Right kidney (tissue), 9 donors: ENCODE results near the gene TTC31.
"Not testable (repeated sequence)": the region's sequence is repeated elsewhere in the genome, so short reads cannot be mapped to it uniquely, and the experiment has no call there.

Experiments used
- DNase-seq: peaks from one replicate; pipeline ENCODE4 v3.0.0-alpha.2; 2016
- long read RNA-seq, 8 donors: transcript quantifications; one replicate each; lab custom pipeline, GENCODE V29; 2026

Gene TTC31
- long read RNA-seq, donor 1, partial matches to known transcripts: 5 of 19 reads
- long read RNA-seq, donor 1, other reads (novel, unspliced or antisense): 13 of 19 reads
- long read RNA-seq, donor 2, partial matches to known transcripts: 0 of 1 reads
- long read RNA-seq, donor 2, other reads (novel, unspliced or antisense): 0 of 1 reads
- long read RNA-seq, donor 3, partial matches to known transcripts: 0 of 1 reads
- long read RNA-seq, donor 3, other reads (novel, unspliced or antisense): 0 of 1 reads
- long read RNA-seq, donor 4, partial matches to known transcripts: 5 of 7 reads
- long read RNA-seq, donor 4, other reads (novel, unspliced or antisense): 0 of 7 reads
- long read RNA-seq, donor 5, partial matches to known transcripts: 0 of 3 reads
- long read RNA-seq, donor 5, other reads (novel, unspliced or antisense): 0 of 3 reads
- long read RNA-seq, donor 6, partial matches to known transcripts: 0 of 2 reads
- long read RNA-seq, donor 6, other reads (novel, unspliced or antisense): 0 of 2 reads
- long read RNA-seq, donor 7, partial matches to known transcripts: 0 of 1 reads
- long read RNA-seq, donor 7, other reads (novel, unspliced or antisense): 0 of 1 reads
- long read RNA-seq, donor 8, partial matches to known transcripts: 0 of 2 reads
- long read RNA-seq, donor 8, other reads (novel, unspliced or antisense): 0 of 2 reads

DNA sequence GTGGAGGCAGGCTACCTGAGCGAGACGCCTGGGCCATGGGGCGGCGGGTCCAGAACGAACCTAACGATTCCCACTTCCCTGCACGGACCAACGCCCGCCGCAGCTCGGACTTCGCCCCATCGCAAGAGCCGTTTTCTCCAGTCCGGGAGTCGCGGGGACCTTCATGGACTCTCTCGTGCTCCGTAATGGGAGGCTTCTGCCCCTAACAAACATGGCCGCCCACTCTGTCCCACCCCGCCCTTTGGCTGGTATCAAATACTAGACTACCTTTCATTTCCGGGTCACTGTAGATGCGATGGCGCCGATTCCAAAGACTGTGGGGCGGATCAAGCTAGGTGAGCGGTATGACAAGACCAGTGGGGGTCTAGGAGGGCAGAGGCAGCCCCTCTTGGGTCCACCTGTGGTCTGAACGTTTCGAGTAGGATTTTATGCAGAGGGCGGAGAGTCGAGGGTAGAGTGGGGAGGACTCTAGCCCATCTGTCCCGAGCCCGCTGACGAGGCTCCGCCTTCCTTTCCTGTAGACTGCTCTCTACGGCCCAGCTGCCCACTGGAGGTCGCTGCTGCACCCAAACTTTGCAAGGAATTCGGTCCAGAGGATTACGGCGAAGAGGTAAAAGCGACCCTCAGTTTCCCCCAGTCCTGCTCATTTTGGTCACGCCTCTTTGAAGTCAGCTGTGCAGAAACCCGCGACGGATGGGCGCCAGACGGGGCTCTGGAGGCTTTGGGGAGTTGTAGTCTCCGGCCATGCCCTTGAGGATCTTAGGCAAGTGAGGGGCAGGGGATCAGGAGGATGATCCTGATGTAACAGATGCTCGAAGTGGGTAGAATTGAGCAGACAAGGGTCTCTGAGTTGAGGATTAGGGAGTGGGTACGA lies at the start of gene TTC31, which contains the start of gene CCDC142:
Gene TTC31 (plus strand): TSS at position 281 of the 874 bp plus-strand sequence. CDS start 15 bp downstream, at position 296.
Gene CCDC142 (minus strand): TSS at position 198 of the 874 bp plus-strand sequence. CDS start 161 bp downstream, at position 37.
- DNase-seq: peak; percentile 99

DNA sequence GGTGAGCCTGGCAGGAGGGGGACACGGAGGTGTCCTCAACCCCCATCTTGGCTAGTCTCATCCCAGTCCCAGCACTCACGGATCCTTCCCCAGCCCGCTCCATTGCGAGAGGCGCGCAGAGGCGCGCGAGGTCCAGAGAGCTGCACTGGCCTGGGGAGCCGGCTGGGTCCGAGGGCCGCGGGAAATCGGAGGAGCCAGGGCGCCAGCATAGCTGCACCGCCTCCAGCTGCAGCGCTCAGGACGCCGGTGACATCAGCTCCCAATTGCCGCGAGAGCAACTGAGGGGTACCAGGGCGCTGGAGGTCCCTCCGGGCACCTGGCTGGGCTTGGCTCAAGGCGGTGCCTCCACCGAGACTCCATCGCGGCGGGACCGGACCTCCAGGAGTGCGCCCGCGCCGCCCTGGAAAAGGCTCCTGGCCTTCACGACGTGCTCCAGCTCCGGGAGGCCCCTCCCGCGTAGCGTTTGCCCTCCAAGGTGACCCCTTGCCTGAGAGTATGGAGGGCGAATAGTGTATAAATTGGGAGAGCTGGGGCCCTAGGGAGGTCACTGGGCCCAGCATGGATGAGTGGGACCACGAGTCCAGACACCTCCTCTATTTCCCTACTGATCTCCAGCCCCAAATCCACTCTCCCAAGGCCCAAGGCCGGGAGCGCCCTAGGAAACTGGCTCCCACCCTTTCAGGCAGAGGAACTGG lies 46.6 kb upstream of the TTC31 start:
- DNase-seq: no peak

DNA sequence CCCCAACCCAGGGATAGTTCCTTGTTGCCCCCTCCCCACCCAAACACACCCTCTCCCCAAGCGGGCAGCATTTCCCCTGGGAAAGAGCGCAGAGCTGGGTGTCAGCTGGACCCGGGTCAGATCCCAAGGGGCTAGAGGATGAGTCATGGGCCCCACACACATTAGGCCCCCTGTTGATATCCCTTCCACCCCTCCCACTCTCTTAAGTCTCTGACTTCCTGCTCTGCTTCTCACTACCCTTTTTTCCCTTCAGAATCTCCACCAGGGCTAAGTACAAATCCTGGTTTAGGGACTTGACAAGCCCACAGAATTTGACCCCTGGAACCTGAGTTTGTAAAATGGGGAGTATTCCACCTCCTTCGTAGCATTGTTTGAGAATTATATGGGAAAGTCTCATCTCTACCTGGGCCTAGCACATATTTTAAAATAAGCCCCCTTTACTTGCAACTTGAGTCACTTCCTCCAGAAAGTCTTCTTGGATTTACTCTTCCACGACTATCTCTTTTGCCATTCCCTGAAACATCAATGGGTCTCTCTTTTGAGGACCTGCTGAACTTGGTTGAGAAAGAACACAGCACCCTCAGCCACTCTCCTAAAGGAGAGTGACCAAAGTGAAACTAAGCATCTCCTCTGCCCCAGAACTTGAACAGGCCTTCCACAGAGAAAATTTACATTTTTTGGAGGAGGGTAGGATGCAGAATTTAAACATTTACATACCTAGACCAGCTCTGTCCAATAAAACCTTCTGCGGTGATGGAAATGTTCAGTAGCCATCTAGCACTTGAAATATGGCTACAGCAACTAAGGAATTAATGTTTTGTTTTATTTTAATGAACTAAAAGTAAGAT lies 45.8 kb upstream of the TTC31 start:
- DNase-seq: no peak

DNA sequence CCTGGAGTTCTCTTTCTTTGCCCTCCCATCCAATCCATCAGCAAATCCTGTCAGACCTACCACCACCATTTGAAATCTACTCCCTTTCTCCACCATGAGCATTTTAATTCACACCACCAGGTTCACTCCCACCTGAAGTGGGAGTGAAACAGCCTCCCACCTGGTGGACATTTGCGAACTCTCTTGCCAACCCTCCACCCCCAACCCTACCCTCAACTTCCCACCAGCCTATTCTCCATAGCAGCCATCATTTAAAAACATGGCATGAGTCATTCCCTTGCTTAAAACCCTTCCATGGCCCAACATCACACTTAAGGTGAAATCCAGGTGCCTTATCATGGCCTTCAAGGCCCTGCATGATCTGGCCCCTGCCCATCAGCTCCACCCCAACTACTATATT lies 44.6 kb upstream of the TTC31 start:
- no peak for DNase-seq

DNA sequence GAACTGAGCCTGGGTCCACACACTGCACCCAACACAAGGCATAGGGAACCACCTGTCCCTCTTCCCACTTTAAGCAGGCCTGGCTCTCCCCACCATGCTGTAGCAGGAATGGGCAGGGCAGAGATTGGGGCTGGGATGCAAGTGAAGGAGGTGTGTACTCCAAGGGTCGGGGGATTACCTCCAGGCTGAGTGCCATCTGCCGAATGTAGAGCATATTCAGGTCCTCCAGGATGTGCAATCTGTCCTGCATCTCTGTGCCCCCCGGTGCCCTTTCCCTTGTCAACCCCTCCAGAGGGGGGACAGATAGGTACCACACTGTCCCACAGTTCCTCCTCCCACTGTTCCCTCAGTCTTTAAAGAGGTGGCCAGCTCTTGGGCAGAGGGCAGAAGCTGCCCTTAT lies 43.5 kb upstream of the TTC31 start:
- no peak for DNase-seq

DNA sequence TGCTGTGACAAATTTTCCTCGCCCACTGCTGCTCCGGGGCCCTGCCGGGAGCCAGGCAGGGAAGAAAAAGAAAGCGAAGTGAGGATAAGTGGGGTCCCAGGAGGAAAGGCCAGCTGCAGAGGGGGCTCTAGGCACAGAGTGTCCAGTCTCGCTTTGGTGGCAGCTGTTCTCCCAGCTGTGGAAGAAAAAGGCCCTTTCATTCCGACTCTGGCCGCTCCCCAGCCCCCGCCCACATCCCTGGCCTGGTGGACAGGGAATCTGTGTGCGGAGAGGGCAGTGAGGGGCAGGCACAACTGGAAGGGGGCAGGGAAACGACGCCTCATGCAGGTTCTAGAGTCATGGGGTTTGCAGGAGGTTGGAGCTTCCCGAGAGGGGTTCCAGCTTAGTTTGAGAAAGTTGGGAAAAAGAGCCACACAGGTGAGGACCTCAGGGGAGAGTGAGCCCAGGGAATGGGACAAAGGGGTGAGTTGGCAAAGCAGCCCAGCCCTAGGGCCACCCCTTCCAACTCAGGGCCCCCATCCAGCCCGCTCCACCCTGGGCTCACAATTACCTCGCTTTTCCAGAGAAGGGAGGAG lies 43.0 kb upstream of the TTC31 start:
- peak; percentile 44 for DNase-seq

DNA sequence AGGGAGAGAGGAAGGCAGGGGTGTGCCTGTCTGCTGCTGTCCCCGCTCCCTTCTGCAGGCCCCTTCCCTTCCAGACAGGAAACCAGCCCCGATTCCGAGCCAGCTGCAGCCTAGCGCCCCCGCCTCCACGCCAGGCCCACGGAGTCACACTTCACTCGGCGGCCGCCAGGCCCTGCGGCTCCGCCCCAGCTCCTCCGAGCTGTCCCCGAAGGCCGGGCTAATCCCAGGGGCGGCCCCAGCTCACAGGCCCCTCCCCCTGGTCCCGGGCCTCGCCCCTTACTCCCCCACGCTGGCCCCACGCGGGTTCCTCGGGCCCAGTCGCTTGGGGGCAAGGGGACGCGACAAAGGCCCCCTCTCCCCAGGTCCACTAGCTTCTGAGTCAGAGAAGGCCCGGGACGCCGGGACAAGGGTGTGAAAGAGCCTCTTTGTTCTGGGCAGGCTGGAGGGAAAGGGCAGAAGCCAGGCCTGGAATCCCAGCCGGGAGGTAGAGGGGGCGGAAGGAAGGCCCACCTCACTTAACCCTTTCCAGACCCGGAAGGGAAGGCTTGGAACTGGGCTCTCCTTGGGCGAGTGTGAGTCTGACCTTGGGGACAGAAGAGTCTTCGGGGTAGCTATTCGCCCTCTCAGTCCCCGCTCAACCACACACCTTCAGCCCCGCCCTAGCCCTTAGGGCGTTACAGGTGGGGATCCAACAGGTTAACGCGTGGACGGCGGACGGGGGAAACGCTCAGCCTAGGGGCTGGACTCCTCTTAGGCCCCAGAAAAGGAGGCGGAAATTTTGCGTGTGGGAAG lies 42.3 kb upstream of the TTC31 start:
- DNase-seq: peak; percentile 97

DNA sequence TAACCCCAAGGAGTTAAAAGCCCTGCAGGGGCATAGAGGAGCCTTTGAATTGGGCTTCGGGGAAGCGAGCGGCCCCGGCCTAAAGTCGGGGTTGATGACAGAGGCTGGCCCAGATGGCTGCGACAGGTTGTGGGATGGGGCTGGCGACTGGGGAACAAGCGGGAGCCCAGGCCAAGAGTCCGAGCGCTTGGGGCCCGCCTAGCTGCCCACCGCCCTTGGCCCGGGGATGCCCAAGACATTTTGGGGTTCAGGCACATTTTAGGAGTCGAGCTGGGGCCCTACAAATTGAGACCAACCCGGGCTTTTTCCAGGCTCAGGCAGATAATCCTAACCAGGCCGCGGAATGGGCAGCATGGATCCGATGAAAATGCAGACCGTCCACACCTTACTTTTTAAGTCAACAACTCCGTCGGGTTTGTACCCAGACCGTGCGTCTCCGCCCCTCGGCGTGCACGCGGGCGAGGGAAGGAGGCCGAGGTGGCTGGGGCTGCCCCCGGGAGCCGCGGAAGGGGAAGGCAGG lies 41.7 kb upstream of the TTC31 start:
- DNase-seq: no peak

DNA sequence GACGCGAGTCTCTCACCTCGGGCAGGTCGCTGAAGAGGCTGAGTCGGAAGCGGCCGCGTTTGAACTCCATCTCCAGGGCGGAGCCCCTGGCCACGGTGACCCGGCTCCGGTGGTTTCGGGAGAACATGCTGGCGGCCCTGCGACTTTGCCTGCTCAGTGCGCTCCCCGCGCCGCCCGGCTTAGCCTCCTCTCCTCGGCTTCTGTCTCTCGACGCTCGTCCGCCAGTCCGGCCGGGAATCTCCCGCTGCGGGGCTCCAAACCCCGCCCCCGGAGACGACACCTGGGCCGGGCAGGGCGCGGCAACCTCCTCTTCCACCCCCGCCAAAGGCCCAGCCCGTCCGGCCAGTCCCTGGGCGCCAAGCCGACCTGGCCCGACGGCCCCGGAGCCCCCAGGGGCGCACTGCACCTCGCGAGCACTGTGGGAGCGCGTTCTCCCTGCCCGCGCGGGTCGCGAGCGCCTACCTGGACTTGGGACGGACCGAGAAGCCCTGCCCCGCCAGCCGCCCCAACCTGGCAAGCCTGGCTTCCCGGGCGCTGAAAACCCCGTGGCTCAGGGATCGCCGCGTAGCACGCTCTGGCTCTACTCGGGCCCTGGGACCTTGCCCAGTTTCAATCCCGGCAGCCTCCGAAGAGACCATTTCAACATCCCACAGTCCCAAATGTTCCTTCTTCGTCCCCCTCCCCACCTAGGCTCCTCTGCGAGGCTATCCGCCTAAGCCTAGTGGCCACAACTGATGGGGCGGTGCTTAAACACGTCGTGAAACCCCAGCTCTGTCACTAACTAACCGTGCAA lies 41.0 kb upstream of the TTC31 start, which contains the start of gene RTKN:
Gene RTKN (minus strand): TSS at position 248 of the 793 bp plus-strand sequence. CDS start 121 bp downstream, at position 127.
- DNase-seq: peak; percentile 85

DNA sequence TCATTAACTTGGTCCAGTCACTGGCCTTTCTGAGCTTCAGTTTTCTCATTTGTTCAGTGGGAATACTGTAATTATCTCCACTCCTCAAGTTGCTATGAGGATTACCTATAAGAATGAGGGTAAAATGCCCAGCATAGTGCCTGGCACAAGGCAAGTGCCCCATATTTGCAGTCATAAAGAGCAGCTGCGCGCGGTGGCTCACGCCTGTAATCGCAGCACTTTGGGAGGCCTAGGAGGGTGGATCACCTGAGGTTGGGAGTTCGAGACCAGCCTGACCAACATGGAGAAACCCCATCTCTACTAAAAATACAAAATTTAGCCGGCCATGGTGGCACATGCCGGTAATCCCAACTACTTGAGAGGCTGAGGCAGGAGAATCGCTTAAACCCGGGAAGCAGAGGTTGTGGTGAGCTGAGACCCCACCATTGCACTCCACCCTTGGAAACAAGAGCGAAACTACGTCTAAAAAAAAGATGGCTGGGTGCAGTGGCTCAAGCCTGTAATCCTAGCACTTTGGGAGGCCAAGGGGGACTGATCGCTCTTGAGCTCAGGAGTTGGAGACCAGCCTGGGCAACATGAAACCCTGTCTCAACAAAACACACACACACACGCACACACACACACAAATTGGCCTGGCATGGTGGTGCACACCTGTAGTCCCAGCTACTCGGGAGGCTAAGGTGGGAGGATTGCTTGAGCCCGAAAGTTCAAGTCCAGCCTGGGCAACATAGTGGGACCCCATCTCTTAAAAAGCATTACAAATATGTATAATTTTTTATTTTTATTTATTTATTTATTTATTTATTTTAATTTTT lies 40.2 kb upstream of the TTC31 start:
- DNase-seq: not testable (repeated sequence)

DNA sequence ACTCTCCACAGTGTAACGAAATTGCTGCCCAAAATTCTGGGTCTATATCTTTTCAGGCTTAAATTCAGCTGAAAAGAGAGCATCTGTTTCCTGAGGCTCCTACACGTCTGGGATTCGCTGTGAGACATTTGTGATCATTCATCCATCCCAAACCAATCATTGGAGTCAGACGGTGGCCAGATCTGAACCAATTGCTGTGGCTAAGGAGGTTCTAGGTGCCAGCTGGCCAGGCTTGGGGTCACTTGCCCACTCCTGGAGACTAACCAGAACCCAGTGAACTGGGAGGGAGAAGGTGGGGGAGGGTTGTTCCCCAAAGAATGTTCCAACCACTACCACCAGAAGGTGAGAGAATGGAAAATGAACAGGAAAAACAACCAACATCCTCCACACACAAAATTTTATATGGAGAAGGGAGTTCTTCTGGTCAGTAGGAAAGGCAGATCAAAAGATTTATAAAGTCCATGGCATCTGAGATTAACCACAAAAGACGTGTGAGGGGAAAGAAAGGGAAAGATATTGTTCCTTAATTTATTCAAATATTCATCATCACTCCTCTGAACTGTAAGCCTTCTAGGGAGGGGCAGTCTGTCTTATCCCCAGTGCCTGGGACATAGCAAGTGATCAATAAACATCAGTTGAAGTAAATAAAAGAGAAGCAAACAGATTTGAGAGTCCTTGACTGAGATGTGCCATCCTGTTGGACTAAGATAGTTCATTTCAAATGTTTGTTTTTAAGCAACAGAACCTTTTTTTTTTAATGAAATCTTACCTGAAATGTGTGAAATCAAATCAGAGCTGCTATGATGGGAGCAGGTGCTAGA lies 38.2 kb upstream of the TTC31 start:
- no peak for DNase-seq

DNA sequence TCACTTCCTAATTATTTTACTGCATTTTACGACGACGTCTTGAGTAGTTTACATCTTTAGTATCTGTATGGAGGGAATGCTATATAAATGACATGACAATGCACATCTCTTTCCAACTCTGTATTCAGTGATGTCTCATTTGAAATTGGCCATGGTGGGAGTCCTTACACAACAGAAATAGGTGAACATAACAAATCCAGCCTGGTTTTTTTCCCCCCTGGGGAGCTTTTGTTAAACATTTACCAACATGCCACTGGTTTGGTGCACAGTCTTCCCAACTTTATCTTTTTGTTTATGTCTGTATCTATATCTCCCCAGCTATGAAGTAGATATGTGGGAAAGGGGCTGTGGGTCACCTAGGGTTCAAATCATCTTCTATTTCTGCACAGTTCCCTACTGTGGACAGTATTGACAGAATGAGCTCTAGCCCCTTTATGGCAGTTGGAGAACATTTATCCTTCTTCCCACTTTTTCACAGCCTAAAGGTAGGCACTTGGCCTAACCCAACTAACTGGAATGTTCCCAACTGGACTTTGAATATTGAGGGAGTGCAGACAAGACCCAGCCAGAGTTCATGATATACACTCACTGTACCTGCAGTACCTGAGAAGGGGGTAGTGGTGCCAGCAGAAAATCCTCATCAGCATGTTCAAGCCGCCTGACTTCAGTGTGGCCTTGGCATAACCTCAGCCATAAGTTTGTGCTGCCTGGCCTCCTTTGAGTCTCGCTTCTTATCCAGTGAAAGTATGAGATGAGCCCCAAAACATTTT lies 35.5 kb upstream of the TTC31 start:
- DNase-seq: no peak

DNA sequence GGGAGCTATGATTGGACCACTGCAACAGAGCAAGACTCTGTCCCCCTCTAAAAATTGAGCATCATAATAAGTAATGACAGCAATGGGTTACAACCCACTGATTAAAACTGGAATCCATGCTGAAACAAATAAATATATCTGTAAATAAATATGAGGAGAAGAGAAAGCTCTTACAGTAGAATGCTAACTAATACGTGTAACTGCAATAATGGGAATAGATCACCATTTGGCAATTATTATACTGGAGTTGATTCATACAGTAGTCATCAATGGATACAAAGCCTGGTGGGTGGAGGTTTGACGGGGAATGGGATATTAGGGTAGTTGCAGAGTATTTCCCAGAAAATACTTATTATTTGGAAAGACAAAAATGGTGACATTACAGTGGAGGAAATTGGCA lies 34.1 kb upstream of the TTC31 start:
- DNase-seq: no peak

DNA sequence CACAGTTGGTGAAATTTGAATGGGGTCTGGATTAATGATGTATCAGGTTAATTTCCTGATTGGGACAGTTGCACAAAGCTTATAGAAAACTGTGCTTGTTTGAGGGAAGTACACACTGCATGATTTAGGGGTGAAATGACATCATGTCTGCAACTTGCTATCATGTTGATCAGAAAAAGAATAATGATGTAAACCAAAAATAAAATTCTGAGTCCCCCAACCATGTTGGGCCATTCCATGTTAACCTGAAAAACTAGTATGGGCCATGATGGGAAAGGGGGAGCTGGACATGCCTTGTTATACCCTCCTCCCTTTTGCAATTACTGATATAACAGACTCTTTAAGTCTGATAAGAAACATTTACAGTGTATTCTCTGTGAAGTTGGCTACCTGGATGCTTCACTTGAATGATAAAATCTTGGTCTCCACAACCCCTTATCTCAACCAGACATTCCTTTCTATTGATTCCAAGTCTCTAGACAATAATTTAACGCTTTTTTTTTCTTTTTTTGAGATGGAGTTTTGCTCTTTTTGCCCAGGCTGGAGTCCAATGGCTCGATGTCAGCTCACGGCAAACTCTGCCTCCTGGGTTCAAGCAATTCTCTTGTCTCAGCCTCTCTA lies 32.2 kb upstream of the TTC31 start:
- DNase-seq: no peak
